Uterus (tissue), 2 donors: ENCODE measurements around the gene DPP6.

ENCODE experiments used
- POLR2A ChIP-seq, 2 donors: fragments of 450-650 bp; IDR thresholded peaks; one replicate each; pipeline ENCODE4 v1.6.1; 2016; ENCODE audit warnings: antibody characterized with exemption in 2 of 2, mild to moderate bottlenecking in 1 of 2, moderate library complexity in 1 of 2
- TF ChIP-seq, protein P1 (sequence below), 4 experiments: fragments of 200-600 bp in 2 of 4; fragments of 450-650 bp in 2 of 4; sonication (generic) in 2 of 4; IDR thresholded peaks; one replicate each; pipeline ENCODE4 v1.5.1; 2016 to 2019; ENCODE audit warnings: antibody characterized with exemption in 4 of 4, mild to moderate bottlenecking in 2 of 4, moderate library complexity in 1 of 4

DNA sequence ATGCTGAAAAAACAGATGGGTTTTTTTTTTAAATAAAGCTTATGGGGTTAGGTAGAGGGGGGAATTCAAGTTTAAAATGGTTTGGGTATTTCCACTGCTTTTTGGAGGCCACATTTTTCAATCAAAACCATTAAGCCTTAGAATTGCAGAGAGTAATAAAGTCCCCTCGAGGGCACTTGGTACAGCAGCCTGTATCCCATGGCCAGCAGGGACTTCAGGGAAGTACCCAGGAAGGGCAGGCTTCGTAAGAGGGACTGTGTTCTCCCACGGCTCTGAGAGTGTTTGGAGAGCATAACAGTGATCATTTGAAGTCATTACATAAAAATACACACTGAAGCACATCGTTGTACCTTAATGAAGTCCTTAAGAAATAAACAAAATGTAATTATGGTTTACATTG lies 432.7 kb downstream of the DPP6 start:
- TF ChIP-seq, protein P1, sequence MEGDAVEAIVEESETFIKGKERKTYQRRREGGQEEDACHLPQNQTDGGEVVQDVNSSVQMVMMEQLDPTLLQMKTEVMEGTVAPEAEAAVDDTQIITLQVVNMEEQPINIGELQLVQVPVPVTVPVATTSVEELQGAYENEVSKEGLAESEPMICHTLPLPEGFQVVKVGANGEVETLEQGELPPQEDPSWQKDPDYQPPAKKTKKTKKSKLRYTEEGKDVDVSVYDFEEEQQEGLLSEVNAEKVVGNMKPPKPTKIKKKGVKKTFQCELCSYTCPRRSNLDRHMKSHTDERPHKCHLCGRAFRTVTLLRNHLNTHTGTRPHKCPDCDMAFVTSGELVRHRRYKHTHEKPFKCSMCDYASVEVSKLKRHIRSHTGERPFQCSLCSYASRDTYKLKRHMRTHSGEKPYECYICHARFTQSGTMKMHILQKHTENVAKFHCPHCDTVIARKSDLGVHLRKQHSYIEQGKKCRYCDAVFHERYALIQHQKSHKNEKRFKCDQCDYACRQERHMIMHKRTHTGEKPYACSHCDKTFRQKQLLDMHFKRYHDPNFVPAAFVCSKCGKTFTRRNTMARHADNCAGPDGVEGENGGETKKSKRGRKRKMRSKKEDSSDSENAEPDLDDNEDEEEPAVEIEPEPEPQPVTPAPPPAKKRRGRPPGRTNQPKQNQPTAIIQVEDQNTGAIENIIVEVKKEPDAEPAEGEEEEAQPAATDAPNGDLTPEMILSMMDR (IDR thresholded peaks at IDR 0.05): no peak
- TF ChIP-seq POLR2A (IDR thresholded peaks at IDR 0.05): no peak
